Measurements from ENCODE around the gene ATXN1.

Gene ATXN1

GRCh38 chr6:16539086-16539931 lies 222.0 kb downstream of the ATXN1 start:
- Histone ChIP-seq H3K79me2 (ENCODE audit: low read length) (no peaks in the 10 kb centered on the region), H3K36me3 (replicated peaks; ENCODE audit: low read depth, low read length) (no peaks in the 10 kb centered on the region), H3K4me1 (ENCODE audit: low read length) (no peaks in the 10 kb centered on the region), H3K9ac (ENCODE audit: low read length) (no peak overlapping the region), H2AFZ (ENCODE audit: low read depth, low read length) (no peak overlapping the region), H3K4me3 (ENCODE audit: low read length) (no peak overlapping the region), H4K20me1 (ENCODE audit: insufficient read depth, low read length) (no peaks in the 10 kb centered on the region), H3K9me3 (ENCODE audit: insufficient read depth, low read length) (no peaks in the 10 kb centered on the region), H3K27me3 (ENCODE audit: low read depth, low read length) (peaks cover 12% of the 10 kb centered on the region), H3K27ac (ENCODE audit: low read length) (no peak overlapping the region), H3K4me2 (ENCODE audit: low read length) (no peak overlapping the region)
- TF ChIP-seq CTCF (IDR thresholded peaks at IDR 0.05; ENCODE audit: low read depth, low read length) (no peak), EZH2phosphoT487 (IDR thresholded peaks at IDR 0.05; ENCODE audit: low read depth) (no peak)

- Histone ChIP-seq H3K9me3 (ENCODE audit: insufficient read depth, low read length) (no peaks in the 10 kb centered on the region), H3K9ac (ENCODE audit: low read length) (no peak overlapping the region), H2AFZ (ENCODE audit: low read depth, low read length) (no peak overlapping the region), H3K4me1 (ENCODE audit: low read length) (no peaks in the 10 kb centered on the region), H3K27ac (ENCODE audit: low read length) (no peak overlapping the region), H3K36me3 (replicated peaks; ENCODE audit: low read depth, low read length) (no peaks in the 10 kb centered on the region), H3K4me3 (ENCODE audit: low read length) (no peak overlapping the region), H3K27me3 (ENCODE audit: low read depth, low read length) (peaks cover 19% of the 10 kb centered on the region), H3K4me2 (ENCODE audit: low read length) (no peak overlapping the region), H3K79me2 (ENCODE audit: low read length) (no peaks in the 10 kb centered on the region), H4K20me1 (ENCODE audit: insufficient read depth, low read length) (no peaks in the 10 kb centered on the region)
- no peak for TF ChIP-seq CTCF (IDR thresholded peaks at IDR 0.05; ENCODE audit: low read depth, low read length)
- no peak for TF ChIP-seq EZH2phosphoT487 (IDR thresholded peaks at IDR 0.05; ENCODE audit: low read depth)
These were observed 225.7 kb downstream of the ATXN1 start for GRCh38 chr6:16535564-16535963.

- H3K4me1 ChIP-seq (ENCODE audit: low read length), result no peaks in the 10 kb centered on the region
- peaks cover 16% of the 10 kb centered on the region for H3K27me3 ChIP-seq (ENCODE audit: low read depth, low read length)
- H3K4me3 ChIP-seq (ENCODE audit: low read length), result no peak overlapping the region
- H3K9me3 ChIP-seq (ENCODE audit: insufficient read depth, low read length), result no peaks in the 10 kb centered on the region
- H3K4me2 ChIP-seq (ENCODE audit: low read length), result no peak overlapping the region
- H4K20me1 ChIP-seq (ENCODE audit: insufficient read depth, low read length), result no peaks in the 10 kb centered on the region
- no peaks in the 10 kb centered on the region for H3K79me2 ChIP-seq (ENCODE audit: low read length)
- TF ChIP-seq CTCF (IDR thresholded peaks at IDR 0.05; ENCODE audit: low read depth, low read length) (no peak), EZH2phosphoT487 (IDR thresholded peaks at IDR 0.05; ENCODE audit: low read depth) (no peak)
- H2AFZ ChIP-seq (ENCODE audit: low read depth, low read length), result no peak overlapping the region
- no peak overlapping the region for H3K27ac ChIP-seq (ENCODE audit: low read length)
- H3K36me3 ChIP-seq (replicated peaks; ENCODE audit: low read depth, low read length), result no peaks in the 10 kb centered on the region
- no peak overlapping the region for H3K9ac ChIP-seq (ENCODE audit: low read length)
These were observed 227.5 kb downstream of the ATXN1 start for GRCh38 chr6:16533721-16534136.

GRCh38 chr6:16533210-16533609 lies 228.1 kb downstream of the ATXN1 start:
- no peaks in the 10 kb centered on the region for H3K36me3 ChIP-seq (replicated peaks; ENCODE audit: low read depth, low read length)
- H3K27ac ChIP-seq (ENCODE audit: low read length), result no peak overlapping the region
- no peaks in the 10 kb centered on the region for H3K79me2 ChIP-seq (ENCODE audit: low read length)
- H3K9ac ChIP-seq (ENCODE audit: low read length), result no peak overlapping the region
- no peaks in the 10 kb centered on the region for H4K20me1 ChIP-seq (ENCODE audit: insufficient read depth, low read length)
- H3K4me2 ChIP-seq (ENCODE audit: low read length), result no peak overlapping the region
- H2AFZ ChIP-seq (ENCODE audit: low read depth, low read length), result no peak overlapping the region
- no peaks in the 10 kb centered on the region for H3K4me1 ChIP-seq (ENCODE audit: low read length)
- TF ChIP-seq EZH2phosphoT487 (IDR thresholded peaks at IDR 0.05; ENCODE audit: low read depth) (no peak), CTCF (IDR thresholded peaks at IDR 0.05; ENCODE audit: low read depth, low read length) (no peak)
- H3K9me3 ChIP-seq (ENCODE audit: insufficient read depth, low read length), result no peaks in the 10 kb centered on the region
- H3K27me3 ChIP-seq (ENCODE audit: low read depth, low read length), result peaks cover 16% of the 10 kb centered on the region
- no peak overlapping the region for H3K4me3 ChIP-seq (ENCODE audit: low read length)
